NCI-H2227 treated with DMSO at 0.1 percent for 48 hours (cell line): ENCODE data around the gene TEX2.
"Not testable (repeated sequence)": the region's sequence is repeated elsewhere in the genome, so short reads cannot be mapped to it uniquely, and the experiment has no call there.

Experiments
- DNase-seq: peaks from one replicate; lab custom pipeline; 2025; lab: John Stamatoyannopoulos, UW

Gene TEX2

DNA sequence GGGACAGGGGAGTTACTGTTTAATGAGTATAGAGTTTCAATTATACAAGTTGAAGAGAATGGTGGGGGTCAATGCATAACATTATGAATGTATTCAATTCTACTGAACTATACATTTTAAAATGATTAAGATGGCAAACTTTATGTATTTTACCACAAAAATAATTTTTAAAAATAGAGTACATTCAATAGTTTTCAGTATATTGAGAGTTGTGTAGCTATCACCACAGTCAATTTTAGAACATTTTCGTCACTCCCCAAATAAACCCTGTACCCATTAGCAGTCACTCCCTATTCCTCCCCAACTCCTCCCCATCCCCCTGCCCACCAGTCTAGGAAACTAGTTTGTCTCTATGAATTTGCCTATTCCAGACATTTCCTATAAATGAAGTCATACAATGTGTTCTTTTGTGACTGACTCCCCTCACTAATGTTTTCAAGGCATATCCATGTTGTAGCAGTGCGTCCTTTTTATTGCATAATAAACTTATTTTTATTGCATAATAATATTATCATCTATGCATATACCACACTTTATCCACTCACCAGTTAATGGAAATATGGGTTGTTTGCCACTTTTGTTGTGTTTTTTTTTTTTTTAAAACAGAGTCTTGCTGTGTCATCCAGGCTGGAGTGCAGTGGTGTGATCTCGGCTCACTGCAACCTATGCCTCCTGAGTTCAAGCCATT is 80.6 kb downstream of the TEX2 start:
- DNase-seq: no peak

DNA sequence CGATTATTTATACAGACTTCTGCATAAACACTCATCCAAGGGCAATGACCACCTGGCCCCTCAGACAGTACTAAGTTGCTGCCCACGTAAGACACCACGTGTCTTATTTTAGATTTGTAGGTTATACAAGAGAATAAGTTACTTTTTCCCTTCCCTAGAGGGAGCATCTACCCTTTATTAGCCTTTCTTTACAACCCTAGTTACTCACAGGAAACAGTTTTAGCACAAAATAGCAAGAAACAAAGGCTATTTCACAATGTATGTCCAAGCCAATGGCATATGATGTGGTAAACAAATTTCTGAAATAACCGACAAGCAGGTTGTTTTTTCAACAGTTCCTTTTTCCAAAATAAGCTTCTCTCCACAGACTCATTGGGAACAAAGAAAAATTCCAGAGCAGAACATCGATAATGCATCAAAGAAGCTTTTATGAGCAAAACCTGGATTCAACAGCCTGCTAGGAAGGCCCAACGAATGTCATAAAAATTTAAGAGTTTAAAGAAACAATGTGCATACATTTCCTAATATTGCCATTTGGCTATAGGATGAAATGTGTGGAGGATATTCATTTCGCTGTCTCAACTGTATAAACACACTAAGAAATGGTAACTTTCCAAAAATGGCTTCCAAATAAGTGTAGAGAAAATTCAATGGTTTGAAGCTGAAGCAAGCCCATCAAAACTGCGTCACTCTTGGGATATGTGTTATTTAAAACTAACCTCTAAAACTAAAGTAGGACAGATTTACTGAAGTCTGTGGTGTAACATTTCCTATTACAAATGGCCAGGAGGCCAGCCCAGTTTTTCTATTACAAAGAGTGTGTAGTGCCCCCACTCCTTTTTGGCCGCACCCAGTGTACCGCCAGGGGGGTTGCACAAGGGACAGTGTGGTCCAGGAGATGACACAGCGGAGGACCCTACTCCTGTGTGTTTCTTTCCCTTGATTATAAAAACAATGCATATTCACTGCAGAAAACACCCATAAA is 82.7 kb downstream of the TEX2 start:
- DNase-seq: no peak

DNA sequence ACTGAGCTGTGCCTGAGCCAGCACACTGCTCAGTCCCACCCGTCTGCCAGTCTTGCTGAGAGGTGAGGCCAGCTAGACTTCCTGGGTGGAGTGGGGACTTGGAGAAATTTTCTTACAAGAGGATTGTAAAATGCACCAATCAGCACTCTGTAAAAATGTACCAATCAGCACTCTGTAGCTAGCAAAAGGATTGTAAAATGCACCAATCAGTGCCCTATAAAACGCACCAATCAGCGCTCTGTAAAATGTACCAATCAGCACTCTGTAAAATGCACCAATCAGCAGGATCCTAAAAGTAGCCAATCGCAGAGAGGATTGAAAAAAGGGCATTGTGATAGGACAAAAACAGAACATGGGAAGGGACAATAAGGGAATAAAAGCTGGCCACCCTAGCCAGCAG is 84.0 kb downstream of the TEX2 start:
- not testable (repeated sequence) for DNase-seq

DNA sequence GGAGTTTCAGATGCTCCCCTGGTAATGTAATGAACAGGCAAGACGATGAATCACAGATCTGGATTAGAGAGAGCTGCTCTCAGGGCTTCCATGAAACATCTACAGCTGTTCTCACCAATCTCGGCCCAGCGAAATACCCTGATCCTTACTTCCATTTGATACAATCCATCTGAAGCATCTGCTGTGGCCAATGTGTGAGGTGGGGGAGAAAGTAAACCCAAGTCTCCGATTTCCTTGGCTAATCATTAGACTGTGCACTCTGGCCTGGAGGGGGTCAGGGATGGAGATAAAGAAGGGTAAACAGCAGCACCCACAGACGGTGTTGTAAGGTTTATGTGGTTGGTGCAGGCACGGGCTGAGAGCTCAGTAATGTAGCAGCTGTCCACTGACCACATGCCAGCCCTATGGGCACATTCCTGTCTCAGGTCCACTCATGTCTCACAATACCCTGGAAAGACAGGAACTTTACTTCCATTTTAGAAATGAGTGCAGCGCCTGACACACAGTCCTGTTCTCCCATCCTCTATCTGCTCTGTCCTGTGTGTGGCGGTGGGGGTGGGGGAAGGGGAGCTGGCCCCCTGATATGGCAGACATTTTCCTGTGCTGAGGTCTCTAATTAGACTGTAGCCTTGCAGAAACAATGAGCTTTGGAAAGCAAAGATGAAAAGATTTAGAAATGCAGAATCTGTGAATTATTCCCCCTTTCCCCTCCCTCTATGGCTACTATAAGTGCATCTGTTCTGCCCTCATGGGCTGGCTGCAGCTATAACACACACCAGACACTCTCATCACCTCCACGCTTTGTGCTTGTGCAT is 84.8 kb downstream of the TEX2 start:
- DNase-seq: no peak

DNA sequence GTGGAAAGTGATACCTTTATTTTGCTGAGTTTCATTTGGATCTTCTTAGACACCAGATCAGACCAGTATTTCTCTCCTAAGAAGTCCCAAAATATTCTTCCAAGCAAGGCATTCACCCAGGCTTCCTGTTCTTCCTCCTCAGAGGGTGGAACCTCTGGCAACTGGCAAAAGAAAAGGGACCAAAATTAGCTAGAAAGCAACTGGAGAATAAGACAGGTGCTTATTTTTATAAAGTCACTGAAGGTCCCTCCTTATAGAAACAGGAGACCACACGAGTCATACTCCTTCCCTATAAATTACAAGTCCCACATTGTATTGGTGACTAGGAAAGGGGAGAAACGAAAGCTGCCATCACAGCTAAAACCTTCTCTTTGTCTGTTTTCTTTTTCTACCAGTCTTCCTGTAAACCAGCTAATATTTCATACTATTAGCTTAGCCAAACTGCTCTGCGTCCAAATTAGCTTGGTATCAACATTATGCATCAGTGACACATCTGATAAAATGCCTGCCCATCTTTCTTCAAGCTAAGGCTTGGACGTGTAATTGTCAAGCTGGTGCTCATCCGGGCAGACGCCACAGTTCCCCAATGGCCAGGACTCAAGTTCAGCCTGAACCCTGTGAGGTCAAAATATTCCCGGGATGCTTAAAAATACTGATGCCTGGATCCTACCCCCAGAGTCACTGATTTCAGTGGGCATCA is 85.6 kb downstream of the TEX2 start:
- DNase-seq: no peak

DNA sequence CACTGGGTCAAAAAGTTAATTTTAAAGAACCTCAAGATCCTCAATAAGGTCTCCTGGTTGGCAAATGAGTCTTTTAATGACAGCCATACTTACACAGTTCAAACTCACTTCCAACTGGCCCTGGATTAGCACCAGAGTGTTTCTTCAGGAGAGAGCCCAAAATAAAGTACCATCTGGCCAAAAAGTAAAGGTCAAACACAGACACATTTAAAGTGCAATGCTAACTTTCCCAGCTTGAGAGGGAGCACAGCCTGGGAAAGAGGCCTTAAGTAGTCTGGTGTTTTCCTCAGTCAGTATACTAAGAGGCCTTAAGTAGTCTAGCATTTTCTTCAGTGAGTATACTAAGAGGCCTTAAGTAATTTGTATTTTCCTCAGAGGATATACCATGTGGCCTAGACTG is 86.5 kb downstream of the TEX2 start:
- no peak for DNase-seq

DNA sequence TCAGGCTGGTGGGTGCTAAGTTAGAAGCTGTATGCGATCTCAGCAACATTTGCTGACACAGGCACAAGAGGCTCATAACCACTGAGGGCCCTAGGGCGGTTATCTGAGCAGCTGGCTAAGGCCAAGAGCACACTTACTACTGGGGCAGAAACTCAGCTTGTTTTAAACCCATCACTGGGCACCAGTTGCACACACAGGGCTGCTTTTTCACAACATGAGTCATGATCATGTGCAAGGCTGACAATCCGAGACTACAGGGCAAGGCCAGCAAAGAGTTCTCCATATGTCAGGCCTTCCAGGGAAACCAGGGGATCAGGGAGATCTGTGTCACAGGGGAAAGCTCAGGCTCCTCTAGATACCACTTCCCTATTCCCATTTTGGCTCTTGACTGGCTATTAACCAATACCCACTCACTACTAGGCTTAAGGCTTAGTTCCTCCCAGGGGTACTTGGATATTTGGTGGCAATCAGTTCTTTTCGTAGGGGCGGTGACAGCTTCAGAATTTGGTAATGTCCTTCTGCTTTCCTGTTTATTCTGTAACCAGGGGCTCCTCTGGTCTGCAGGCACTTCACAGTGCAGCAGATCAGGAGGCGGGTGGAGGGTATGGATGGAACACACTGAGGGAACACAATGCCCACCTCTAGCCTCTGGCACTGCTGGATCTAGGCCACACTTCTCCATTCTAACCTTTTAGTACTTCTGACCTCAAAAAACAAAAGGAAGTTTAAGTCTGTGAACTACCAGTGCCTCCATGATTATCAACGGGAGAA is 88.2 kb downstream of the TEX2 start:
- DNase-seq: no peak

DNA sequence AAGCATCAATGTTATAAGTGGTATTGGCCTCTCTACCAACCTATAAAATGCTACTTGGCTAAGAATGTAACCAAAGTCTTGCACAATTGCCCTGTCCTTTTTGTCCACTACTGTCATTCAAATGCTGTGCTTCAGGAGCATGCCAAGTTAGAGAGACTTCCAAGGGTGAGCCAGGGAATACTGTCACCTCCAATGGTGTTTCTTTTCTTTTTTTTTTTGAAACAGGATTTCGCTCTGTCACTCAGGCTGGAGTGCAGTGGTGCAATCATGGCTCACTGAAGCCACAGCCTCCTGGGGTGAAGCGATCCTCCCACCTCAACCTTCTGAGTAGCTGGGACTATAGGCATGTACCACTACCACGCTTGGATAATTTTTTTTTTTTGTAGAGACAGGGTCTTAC is 89.4 kb downstream of the TEX2 start:
- DNase-seq: no peak

DNA sequence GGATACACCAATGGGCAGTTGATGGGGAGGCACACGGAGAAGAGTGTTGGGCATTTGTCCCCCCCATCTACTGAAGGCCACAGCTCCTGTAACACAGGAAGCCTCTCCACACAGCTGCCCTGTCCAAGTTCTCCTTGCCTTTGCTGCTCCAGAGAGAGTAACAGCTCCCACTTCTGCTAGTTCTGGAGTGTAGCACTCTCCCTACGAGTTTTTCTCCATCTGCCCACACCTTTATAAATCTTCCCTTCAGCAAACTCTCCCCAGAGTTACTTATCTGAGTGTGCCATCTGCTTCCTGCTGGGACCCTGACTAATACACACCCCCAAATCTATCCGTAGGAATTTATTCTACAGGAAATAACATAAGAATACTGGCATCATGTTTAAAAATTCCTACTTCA is 90.5 kb downstream of the TEX2 start:
- no peak for DNase-seq

DNA sequence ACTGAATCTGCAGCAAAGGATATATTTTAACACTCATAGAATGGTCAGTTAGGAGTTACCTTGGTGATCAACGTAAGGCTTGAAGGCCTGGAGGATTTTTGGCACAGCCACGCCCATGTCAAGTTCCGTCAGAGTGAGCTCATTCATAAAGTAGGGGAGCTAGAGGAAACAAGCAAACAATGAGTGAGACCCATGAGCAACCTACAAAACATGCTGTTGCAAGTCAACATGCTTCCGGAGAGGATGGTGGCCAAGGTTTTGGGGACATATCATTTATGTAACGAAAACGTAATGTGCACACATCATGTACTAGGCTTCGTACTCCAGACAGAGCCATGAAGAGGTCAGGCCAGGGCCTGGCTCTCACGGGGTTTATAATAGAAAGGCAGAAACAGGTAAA is 92.0 kb downstream of the TEX2 start:
- DNase-seq: no peak

DNA sequence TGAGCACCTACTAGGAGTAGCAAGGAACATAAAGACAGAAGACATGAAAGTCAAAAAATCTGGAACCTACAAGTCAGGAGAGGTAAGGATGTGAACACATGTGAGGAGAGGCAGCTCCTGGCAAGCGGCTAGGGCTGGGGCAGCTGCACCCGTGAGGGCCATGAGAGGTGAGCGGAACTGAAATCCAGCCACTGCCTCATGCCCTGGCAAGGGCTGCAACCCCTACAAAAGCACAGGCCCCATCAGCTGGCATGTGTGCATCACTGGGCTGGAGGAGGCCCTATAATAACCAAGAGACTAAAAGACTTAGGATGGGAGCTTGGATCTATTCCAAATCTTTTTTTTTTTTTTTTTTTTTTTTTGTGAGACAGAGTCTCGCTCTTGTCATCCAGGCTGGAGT is 92.8 kb downstream of the TEX2 start:
- no peak for DNase-seq

DNA sequence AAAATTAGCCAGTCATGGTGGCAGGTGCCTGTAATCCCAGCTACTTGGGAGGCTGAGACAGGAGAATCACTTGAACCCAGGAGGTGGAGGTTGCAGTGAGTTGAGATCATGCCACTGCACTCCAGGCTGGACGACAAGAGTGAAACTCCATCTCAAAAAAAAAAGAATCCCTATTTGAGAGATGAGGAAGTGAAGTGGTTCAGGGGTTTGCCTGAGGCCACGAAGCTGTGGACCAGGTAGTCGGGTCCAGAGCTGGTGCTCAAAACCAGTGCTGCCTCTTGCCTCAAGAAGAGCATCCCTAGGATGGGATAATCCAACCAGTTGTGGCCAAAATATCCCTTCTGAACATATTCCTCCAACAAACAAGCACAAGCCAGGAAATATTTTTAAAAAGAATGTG is 95.4 kb downstream of the TEX2 start:
- DNase-seq: not testable (repeated sequence)

DNA sequence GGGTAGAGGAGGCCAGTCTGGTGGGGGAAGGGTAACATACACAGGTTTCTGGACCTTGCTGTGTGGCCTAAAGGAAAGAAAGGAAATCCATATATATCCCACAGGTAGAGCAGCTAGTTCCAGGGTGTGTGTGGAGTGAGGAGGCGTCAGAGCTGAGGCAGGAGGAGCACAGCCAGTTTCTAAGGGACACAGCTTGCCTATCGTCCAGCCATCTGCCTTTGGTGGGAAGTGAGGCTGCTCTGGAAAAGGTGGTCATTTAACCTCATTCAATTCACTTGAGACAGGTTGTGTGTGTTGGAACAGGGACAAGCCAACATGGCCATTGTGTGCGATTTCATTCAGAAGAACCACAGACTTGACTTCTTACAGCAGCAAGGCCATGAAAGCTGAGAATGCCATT is 96.2 kb downstream of the TEX2 start:
- DNase-seq: no peak

DNA sequence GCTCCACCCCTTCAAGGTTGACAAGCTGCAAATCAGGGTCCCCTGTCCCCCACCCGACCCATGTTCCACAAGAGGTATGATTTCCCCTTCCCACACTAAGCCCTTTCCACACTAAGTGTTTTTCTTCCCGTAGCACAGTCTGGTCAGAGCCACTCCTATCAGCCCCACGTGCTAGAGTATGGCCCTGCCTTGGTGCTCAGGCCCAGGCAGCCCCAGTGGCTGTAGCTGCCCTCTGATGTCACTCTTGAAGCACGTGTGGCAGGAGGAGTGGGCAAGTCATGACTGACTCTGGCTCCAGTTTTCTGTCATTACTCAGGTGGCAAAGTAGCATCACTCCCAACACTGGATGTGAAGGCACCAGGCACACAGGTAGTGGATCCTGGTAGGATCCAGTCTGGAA is 97.7 kb downstream of the TEX2 start:
- DNase-seq: no peak

DNA sequence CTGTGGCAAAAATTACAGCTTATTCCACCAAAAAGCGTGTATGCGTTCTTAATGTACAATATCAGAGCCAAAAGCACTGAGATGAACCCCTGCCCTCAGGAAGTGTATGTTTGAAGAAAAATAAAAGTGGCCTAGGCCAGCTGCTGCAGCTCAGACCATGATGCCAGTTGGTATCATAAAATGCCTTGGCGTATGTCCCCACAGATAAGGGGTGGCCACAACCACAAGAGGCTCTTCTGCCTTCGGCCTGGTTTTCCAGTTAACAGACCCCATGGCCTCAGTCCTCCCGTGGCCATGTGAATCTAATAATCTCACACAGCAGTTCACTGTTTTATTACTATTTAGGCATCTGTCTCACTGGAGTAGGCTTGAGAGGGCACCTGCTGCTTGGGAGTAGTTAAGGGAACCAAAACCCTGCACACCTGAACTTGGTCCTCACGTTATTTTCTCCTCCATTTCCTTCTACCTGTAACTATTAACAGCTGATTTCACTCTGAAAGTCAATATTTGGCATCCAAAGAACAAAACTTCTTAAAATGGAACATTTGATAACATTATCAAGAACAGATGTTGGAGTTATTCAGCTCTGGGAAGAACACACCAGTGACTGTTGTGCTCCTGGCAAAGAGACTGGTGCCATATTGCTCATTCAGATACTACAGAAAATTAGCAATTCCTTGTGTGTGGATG is 98.3 kb downstream of the TEX2 start:
- no peak for DNase-seq

DNA sequence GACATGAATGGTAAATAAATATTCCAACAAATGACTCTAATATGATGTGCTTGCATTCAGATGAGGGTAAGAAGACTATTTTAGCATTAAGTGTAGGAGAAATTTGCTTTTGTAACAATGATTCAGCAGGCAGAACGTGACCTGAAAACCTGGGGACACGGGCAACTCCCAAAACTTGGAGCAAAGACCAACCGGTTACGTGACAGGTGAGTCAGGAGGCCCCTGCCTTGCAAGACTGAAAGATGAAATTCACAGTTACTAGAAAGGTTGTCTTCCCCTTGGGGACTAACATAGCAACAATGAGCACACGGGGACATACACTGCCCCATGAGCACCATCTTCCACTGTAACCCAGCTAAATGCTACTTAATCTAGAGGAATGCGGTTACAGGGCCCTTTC is 99.6 kb downstream of the TEX2 start:
- DNase-seq: no peak

DNA sequence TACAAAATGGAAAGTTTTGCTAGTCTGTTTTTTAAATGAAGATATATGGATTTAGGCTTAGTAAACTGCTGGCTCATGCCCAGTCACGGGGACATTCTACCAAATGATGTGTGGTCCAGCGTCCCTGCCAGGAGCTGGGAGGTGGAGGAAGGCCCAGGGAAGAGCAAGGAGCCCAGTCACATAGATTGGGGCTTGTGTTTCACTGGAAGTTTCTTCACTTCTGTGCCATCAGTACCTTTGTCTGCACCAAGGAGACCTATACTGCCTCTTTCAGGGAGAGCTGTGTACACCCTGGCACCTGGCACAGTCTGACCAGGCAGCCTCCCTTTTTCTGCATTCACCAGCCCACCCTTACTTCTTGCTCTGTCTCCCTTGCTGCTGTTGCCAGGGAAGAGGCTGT is 100.5 kb downstream of the TEX2 start:
- no peak for DNase-seq

DNA sequence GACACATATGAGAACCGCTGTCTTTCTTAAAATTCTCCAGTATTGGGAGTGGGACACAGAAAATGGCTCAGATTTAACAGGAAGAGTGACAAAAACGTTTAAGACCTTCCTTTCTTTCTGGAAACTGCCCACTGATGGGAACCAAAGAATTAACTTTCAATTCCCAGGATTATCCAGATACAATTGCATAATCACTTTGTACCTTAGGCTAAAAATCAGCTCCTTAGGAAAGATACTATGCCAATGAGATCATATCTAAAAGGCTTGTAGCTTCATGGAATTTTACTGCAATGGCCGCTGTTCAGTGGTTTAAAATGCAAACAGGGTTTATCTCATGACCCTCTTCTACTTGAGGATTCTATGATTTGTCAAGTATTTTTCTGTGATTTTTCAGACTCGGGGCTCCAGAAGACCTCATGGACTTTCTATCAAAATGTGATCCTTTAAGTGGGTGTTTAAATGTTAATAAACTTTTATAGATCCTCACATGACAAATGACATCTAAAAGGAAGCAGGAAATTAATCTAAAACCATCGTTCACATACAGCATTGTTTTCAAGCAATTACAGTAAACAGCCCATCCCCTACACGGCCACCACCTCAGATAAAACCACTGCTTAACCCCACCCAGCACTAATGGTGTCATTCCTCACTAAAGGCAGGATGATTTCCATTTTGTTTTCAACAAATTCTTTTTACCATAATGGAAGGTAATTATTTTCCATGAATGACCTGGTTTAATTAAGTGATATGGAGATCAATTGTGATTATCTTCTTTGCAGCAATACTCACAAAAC is 101.5 kb downstream of the TEX2 start:
- DNase-seq: no peak

DNA sequence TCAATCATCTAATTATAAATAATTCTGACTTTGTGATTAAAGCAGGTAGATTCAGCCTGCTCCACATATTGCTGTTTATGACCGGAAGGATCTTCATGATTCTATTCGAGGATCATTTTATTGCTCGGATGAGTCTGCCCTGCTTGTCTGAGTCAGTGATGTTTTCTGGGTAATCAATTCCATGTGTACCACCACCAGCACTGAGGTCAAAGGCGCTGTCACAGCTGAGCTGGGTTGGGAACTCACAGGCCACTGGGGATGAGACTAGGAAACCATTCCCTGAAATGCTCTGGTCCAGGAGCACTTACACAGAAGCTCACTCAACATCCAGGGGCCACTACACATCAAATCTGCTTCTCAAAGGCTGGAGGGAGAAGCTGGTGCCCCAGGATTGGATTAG is 102.7 kb downstream of the TEX2 start:
- no peak for DNase-seq
